KMS-11 (cell line): ENCODE results near the gene FOXO3.

Experiments used
- H2AFZ ChIP-seq: fragments of 200-600 bp; sonication (generic); 2 replicates; pipeline ENCODE4 v1.6.1; 2016; ENCODE audit warnings: antibody characterized with exemption, mixed run types, low read depth
- H3K27ac ChIP-seq: fragments of 200-600 bp; sonication (generic); 2 replicates; pipeline ENCODE4 v1.6.1; 2016; ENCODE audit warnings: mild to moderate bottlenecking, mixed run types
- H3K27me3 ChIP-seq: fragments of 200-600 bp; sonication (generic); 2 replicates; pipeline ENCODE4 v1.6.1; 2017; ENCODE audit warnings: mild to moderate bottlenecking, low read depth, mixed run types, moderate library complexity; ENCODE audit not compliant: insufficient read depth
- H3K36me3 ChIP-seq: fragments of 200-600 bp; sonication (generic); 2 replicates; pipeline ENCODE4 v1.6.1; 2017; ENCODE audit warnings: mild to moderate bottlenecking, mixed run types; ENCODE audit not compliant: insufficient read depth
- H3K4me1 ChIP-seq: fragments of 200-600 bp; sonication (generic); 2 replicates; pipeline ENCODE4 v1.6.1; 2016; ENCODE audit warnings: mild to moderate bottlenecking, low read depth, mixed run types; ENCODE audit not compliant: poor library complexity, severe bottlenecking
- H3K4me2 ChIP-seq: fragments of 200-600 bp; sonication (generic); 2 replicates; pipeline ENCODE4 v1.7.0; 2016; ENCODE audit warnings: mild to moderate bottlenecking, mixed run types
- H3K4me3 ChIP-seq: fragments of 200-600 bp; sonication (generic); IDR thresholded peaks from 2 replicates; pipeline ENCODE4 v1.6.1; 2017; ENCODE audit warnings: low read depth, low read length, mixed read lengths; ENCODE audit not compliant: insufficient read depth
- H3K79me2 ChIP-seq: fragments of 200-600 bp; sonication (generic); 2 replicates; pipeline ENCODE4 v1.6.1; 2016; ENCODE audit warnings: low read depth, mixed run types; ENCODE audit not compliant: insufficient read depth
- H3K9ac ChIP-seq: fragments of 200-600 bp; sonication (generic); 2 replicates; pipeline ENCODE4 v1.6.1; 2016; ENCODE audit warnings: mild to moderate bottlenecking, mixed run types
- H4K20me1 ChIP-seq: fragments of 200-600 bp; sonication (generic); 2 replicates; pipeline ENCODE4 v1.6.1; 2016; ENCODE audit warnings: mild to moderate bottlenecking, mixed run types; ENCODE audit not compliant: insufficient read depth
- CTCF ChIP-seq: fragments of 200-600 bp; sonication (generic); conservative IDR thresholded peaks from 2 replicates; pipeline ENCODE4 v1.6.1; 2017; ENCODE audit warnings: low read depth, mild to moderate bottlenecking, antibody characterized with exemption, low read length, moderate library complexity, mixed read lengths

Gene FOXO3

GRCh38 chr6:108697561-108698161, 136.9 kb downstream of the FOXO3 start:
- H4K20me1 ChIP-seq = no peaks in the 10 kb centered on the region
- no peak overlapping the region for H3K4me2 ChIP-seq
- no peak overlapping the region for H3K4me3 ChIP-seq
- H3K27ac ChIP-seq = no peak overlapping the region
- no peak for TF ChIP-seq CTCF
- peaks cover 2% of the 10 kb centered on the region for H3K4me1 ChIP-seq
- no peaks in the 10 kb centered on the region for H3K27me3 ChIP-seq
- no peaks in the 10 kb centered on the region for H3K79me2 ChIP-seq
- H3K9ac ChIP-seq = no peak overlapping the region
- no peaks in the 10 kb centered on the region for H3K36me3 ChIP-seq
- H2AFZ ChIP-seq = no peak overlapping the region

- no peak overlapping the region for H3K4me2 ChIP-seq
- no peak for TF ChIP-seq CTCF
- no peak overlapping the region for H3K4me3 ChIP-seq
- H4K20me1 ChIP-seq = no peaks in the 10 kb centered on the region
- H3K79me2 ChIP-seq = no peaks in the 10 kb centered on the region
- no peaks in the 10 kb centered on the region for H3K27me3 ChIP-seq
- H3K9ac ChIP-seq = no peak overlapping the region
- no peaks in the 10 kb centered on the region for H3K36me3 ChIP-seq
- H3K27ac ChIP-seq = no peak overlapping the region
- H3K4me1 ChIP-seq = peaks cover 7% of the 10 kb centered on the region
- H2AFZ ChIP-seq = no peak overlapping the region
These were observed 138.0 kb downstream of the FOXO3 start for GRCh38 chr6:108698593-108699289.

GRCh38 chr6:108699290-108700041, 138.7 kb downstream of the FOXO3 start:
- H3K36me3 ChIP-seq = no peaks in the 10 kb centered on the region
- H3K9ac ChIP-seq = no peak overlapping the region
- H3K27me3 ChIP-seq = no peaks in the 10 kb centered on the region
- no peak overlapping the region for H3K4me3 ChIP-seq
- no peak overlapping the region for H3K27ac ChIP-seq
- no peaks in the 10 kb centered on the region for H4K20me1 ChIP-seq
- no peak overlapping the region for H3K4me2 ChIP-seq
- no peak for TF ChIP-seq CTCF
- H3K79me2 ChIP-seq = no peaks in the 10 kb centered on the region
- peaks cover 7% of the 10 kb centered on the region for H3K4me1 ChIP-seq
- H2AFZ ChIP-seq = no peak overlapping the region

GRCh38 chr6:108702106-108702851, 141.6 kb downstream of the FOXO3 start:
- H3K4me1 ChIP-seq = peaks cover 7% of the 10 kb centered on the region
- no peak for TF ChIP-seq CTCF
- no peaks in the 10 kb centered on the region for H3K79me2 ChIP-seq
- no peak overlapping the region for H3K9ac ChIP-seq
- no peaks in the 10 kb centered on the region for H3K36me3 ChIP-seq
- no peak overlapping the region for H3K4me2 ChIP-seq
- H2AFZ ChIP-seq = no peak overlapping the region
- no peak overlapping the region for H3K4me3 ChIP-seq
- no peaks in the 10 kb centered on the region for H3K27me3 ChIP-seq
- H4K20me1 ChIP-seq = no peaks in the 10 kb centered on the region
- H3K27ac ChIP-seq = no peak overlapping the region
